ENCODE measurements around the gene TAF4.

DNA sequence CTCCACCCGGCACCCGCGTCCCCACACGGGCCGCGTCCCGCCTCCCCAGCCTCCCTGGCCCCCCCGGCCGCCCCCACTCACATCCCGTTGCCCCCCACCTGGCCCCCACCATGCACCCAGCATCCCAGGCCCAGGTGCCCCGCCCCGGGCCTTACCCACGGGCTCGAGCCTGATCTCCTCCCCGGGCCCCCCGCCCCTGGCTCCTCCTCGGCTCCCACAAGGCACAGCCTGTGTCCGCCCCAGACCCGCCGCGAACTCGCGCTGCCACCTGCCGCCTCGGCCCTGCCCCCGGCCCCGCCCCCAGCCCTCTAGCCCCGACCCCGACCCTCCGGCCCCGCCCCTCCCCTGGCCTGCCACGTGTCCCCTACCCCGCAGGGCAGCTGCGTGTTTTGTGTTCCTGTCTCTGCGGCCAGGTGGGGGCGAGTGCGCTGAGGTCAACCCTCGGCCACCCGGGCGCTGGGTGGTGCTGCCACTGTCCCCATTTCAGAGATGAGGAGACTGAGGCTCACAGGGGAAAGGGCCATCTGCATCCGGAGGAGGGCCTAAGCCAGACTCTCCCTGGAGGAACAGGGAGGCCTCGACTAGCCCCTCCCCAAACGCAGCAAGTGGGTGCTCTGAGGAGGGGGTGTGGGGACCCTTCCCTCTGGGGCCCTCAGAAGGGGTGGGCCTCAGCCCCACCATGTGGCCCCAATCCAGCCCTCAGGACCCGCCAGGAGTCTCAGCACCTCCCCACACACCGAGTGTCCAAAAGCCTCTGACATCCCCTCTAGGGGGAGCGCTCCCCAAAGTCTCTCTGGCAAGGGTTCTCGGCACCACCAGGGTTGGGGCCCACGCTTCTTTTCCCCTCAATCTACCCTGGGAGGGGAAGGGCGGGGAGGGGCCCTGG is 99.8 kb downstream of the TAF4 start:
- TF ChIP-seq, protein P1, sequence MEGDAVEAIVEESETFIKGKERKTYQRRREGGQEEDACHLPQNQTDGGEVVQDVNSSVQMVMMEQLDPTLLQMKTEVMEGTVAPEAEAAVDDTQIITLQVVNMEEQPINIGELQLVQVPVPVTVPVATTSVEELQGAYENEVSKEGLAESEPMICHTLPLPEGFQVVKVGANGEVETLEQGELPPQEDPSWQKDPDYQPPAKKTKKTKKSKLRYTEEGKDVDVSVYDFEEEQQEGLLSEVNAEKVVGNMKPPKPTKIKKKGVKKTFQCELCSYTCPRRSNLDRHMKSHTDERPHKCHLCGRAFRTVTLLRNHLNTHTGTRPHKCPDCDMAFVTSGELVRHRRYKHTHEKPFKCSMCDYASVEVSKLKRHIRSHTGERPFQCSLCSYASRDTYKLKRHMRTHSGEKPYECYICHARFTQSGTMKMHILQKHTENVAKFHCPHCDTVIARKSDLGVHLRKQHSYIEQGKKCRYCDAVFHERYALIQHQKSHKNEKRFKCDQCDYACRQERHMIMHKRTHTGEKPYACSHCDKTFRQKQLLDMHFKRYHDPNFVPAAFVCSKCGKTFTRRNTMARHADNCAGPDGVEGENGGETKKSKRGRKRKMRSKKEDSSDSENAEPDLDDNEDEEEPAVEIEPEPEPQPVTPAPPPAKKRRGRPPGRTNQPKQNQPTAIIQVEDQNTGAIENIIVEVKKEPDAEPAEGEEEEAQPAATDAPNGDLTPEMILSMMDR (IDR thresholded peaks at IDR 0.05; ENCODE audit: low read length): no peak
- TF ChIP-seq EZH2 (optimal IDR thresholded peaks at IDR 0.05; ENCODE audit: low read depth, low read length) (no peak), EZH2phosphoT487 (IDR thresholded peaks at IDR 0.05; ENCODE audit: low read length) (no peak)
